ENCODE data around the gene NR2F2. TPM values are rescaled to one million over a fixed set of nuclear protein-coding genes. Genes with fewer than 3 reads are reported as not detected.
A peak's percentile ranks its signal among the peaks of the same experiment; 100 is the strongest.

NR2F2 gene
- total and polyA plus RNA-seq, 2 of the 13 experiments (the other 11 are each of a cell fraction or from before 2014, with no cell fraction given) = 3.5 to 4.7 TPM

DNA sequence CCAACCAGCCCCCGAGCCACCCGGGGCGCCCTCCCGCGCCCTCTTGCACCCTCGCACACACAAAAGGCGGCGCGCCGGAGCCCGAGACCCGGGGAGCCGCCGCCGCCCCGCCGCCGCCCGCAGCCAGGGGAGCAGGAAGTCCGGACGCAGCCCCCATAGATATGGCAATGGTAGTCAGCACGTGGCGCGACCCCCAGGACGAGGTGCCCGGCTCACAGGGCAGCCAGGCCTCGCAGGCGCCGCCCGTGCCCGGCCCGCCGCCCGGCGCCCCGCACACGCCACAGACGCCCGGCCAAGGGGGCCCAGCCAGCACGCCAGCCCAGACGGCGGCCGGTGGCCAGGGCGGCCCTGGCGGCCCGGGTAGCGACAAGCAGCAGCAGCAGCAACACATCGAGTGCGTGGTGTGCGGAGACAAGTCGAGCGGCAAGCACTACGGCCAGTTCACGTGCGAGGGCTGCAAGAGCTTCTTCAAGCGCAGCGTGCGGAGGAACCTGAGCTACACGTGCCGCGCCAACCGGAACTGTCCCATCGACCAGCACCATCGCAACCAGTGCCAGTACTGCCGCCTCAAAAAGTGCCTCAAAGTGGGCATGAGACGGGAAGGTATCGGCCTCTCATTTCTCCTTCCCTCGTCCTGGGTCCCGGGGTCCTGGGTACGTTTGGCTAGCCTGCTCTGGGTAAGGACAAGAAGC is 1.6 kb downstream of the NR2F2 start (continued):
- TF ChIP-seq, protein P1, sequence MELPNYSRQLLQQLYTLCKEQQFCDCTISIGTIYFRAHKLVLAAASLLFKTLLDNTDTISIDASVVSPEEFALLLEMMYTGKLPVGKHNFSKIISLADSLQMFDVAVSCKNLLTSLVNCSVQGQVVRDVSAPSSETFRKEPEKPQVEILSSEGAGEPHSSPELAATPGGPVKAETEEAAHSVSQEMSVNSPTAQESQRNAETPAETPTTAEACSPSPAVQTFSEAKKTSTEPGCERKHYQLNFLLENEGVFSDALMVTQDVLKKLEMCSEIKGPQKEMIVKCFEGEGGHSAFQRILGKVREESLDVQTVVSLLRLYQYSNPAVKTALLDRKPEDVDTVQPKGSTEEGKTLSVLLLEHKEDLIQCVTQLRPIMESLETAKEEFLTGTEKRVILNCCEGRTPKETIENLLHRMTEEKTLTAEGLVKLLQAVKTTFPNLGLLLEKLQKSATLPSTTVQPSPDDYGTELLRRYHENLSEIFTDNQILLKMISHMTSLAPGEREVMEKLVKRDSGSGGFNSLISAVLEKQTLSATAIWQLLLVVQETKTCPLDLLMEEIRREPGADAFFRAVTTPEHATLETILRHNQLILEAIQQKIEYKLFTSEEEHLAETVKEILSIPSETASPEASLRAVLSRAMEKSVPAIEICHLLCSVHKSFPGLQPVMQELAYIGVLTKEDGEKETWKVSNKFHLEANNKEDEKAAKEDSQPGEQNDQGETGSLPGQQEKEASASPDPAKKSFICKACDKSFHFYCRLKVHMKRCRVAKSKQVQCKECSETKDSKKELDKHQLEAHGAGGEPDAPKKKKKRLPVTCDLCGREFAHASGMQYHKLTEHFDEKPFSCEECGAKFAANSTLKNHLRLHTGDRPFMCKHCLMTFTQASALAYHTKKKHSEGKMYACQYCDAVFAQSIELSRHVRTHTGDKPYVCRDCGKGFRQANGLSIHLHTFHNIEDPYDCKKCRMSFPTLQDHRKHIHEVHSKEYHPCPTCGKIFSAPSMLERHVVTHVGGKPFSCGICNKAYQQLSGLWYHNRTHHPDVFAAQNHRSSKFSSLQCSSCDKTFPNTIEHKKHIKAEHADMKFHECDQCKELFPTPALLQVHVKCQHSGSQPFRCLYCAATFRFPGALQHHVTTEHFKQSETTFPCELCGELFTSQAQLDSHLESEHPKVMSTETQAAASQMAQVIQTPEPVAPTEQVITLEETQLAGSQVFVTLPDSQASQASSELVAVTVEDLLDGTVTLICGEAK (IDR thresholded peaks at IDR 0.05) = no peak
- TF ChIP-seq, protein P1 (CRISPR knock-in tag; IDR thresholded peaks at IDR 0.05) = peak; percentile 52; the same call in 1 of the 2 replicates
- peak; percentile 50 to 62; a peak in 2 of 4 replicates for TF ChIP-seq POLR2A (IDR thresholded peaks at IDR 0.05; ENCODE audit: insufficient read depth in 1 of 2, low read depth in 2 of 2, low read length in 2 of 2)
- peak; percentile 35; the same call in 1 of the 2 replicates for TF ChIP-seq ZNF563 (CRISPR knock-in tag; IDR thresholded peaks at IDR 0.05)
- no peak for TF ChIP-seq KLF9 (CRISPR knock-in tag; IDR thresholded peaks at IDR 0.05; ENCODE audit: low read depth)
- no peak for TF ChIP-seq ZNF180 (CRISPR knock-in tag; IDR thresholded peaks at IDR 0.05; ENCODE audit: borderline replicate concordance, low read depth)
- 0 out of 2 replicates have a peak, but pooled peaks have one; percentile 25 for TF ChIP-seq TGIF2 (CRISPR knock-in tag; IDR thresholded peaks at IDR 0.05)
- TF ChIP-seq EEA1 (CRISPR knock-in tag; IDR thresholded peaks at IDR 0.05; ENCODE audit: borderline replicate concordance) = 0 out of 2 replicates have a peak, but pooled peaks have one; percentile 40
- TF ChIP-seq ZNF530 (CRISPR knock-in tag; IDR thresholded peaks at IDR 0.05; ENCODE audit: low read depth) = no peak
- 0 out of 2 replicates have a peak, but pooled peaks have one; percentile 48 for TF ChIP-seq RNF2 (conservative IDR thresholded peaks at IDR 0.05; ENCODE audit: low read depth)
- 0 out of 2 replicates have a peak, but pooled peaks have one; percentile 34 for TF ChIP-seq AHR (CRISPR knock-in tag; IDR thresholded peaks at IDR 0.05)
- no peak for TF ChIP-seq RBM22 (optimal IDR thresholded peaks at IDR 0.05; ENCODE audit: low read length)
- no peak for TF ChIP-seq BCL6 (CRISPR knock-in tag; IDR thresholded peaks at IDR 0.05)
- TF ChIP-seq, protein P2, sequence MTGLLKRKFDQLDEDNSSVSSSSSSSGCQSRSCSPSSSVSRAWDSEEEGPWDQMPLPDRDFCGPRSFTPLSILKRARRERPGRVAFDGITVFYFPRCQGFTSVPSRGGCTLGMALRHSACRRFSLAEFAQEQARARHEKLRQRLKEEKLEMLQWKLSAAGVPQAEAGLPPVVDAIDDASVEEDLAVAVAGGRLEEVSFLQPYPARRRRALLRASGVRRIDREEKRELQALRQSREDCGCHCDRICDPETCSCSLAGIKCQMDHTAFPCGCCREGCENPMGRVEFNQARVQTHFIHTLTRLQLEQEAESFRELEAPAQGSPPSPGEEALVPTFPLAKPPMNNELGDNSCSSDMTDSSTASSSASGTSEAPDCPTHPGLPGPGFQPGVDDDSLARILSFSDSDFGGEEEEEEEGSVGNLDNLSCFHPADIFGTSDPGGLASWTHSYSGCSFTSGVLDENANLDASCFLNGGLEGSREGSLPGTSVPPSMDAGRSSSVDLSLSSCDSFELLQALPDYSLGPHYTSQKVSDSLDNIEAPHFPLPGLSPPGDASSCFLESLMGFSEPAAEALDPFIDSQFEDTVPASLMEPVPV (CRISPR knock-in tag; IDR thresholded peaks at IDR 0.05) = no peak
- TF ChIP-seq, protein P3, sequence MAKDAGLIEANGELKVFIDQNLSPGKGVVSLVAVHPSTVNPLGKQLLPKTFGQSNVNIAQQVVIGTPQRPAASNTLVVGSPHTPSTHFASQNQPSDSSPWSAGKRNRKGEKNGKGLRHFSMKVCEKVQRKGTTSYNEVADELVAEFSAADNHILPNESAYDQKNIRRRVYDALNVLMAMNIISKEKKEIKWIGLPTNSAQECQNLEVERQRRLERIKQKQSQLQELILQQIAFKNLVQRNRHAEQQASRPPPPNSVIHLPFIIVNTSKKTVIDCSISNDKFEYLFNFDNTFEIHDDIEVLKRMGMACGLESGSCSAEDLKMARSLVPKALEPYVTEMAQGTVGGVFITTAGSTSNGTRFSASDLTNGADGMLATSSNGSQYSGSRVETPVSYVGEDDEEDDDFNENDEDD (CRISPR knock-in tag; IDR thresholded peaks at IDR 0.05; ENCODE audit: borderline replicate concordance) = peak; percentile 72; the same call in 1 of the 2 replicates
- peak; percentile 52; the same call in 1 of the 2 replicates for TF ChIP-seq HDAC2 (CRISPR knock-in tag; IDR thresholded peaks at IDR 0.05)
- TF ChIP-seq ZFX (CRISPR knock-in tag; IDR thresholded peaks at IDR 0.05; ENCODE audit: low read depth) = 0 out of 2 replicates have a peak, but pooled peaks have one; percentile 38
- peak; percentile 22; the same call in 1 of the 2 replicates for TF ChIP-seq NR2C2 (CRISPR knock-in tag; IDR thresholded peaks at IDR 0.05; ENCODE audit: borderline replicate concordance)
- 0 out of 2 replicates have a peak, but pooled peaks have one; percentile 55 for TF ChIP-seq SIN3A (IDR thresholded peaks at IDR 0.05; ENCODE audit: borderline replicate concordance, low read depth, low read length)
